Effector CD4-positive, alpha-beta T cell (primary cell): Measurements from ENCODE around the gene BICDL2.

Source experiments
- DNase-seq: peaks from one replicate; pipeline ENCODE4 v3.0.0-alpha.2; 2020

Gene BICDL2

GRCh38 chr16:3023669-3024478 lies 12.9 kb downstream of the BICDL2 start, which contains the start of the genes HCFC1R1 and THOC6:
Gene HCFC1R1, minus strand, starts transcription at chr16:3023942. Its CDS starts 1 bp downstream, at chr16:3023941.
Gene THOC6, plus strand, starts transcription at chr16:3024035. Its CDS starts 292 bp downstream, at chr16:3024327.
- DNase-seq, result peak; percentile 94

GRCh38 chr16:3023415-3023668 lies 13.4 kb downstream of the BICDL2 start:
- no peak for DNase-seq

DNA sequence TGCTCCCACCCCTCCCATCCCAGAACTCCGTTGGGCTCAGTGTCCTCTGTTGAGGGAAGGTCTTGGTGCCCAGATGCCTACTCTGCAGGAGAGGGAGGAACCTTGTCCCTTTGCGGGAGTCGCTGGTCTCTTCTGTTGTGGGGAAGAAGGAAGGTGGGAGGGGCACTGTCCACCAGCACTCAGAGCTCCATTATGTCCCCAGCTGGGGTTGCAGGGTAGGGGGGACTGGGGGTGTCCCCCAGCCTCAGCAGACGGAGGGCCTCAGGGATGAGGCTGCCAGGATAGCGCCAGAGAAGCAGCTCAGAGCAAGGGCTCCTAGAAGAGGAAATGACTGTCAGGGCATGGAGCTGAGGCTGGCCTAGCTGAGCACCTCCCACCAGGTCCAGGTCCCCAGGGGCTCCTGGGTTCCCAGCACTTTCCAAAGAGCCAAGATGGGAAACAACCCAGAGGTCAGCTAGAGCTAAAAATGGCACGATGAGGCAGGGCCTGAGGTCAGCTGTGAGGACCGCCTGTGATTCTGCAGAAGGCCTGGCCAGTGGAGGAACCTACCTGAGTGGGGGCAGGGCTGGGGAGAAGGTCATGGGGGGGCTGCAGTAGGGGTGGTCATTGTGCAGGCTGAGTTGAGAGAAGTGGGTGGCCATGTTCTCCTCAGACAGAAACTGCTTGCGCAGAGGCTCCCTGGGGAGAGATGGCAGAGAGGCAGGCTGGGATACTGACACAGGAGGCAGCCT lies 13.9 kb downstream of the BICDL2 start:
- DNase-seq, result no peak

DNA sequence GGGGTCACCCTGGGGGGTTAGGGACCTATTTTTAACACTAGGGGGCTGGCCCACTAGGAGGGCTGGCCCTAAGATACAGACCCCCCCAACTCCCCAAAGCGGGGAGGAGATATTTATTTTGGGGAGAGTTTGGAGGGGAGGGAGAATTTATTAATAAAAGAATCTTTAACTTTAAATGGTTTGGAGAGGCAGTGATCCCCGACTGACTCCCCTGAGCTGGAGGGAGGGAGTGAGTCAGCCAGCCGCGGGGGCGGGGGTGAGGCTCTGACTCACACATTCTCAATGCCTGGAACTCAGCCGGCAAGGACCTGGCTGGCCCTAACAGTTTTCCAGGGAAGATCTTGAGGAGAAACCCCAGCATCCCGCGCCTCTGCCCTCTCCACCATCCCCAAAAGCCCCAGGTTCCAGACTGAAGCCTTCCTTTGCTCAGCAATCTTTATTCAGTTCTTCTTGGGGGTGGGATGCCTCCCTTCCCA lies 14.5 kb downstream of the BICDL2 start:
- DNase-seq, result peak; percentile 77

DNA sequence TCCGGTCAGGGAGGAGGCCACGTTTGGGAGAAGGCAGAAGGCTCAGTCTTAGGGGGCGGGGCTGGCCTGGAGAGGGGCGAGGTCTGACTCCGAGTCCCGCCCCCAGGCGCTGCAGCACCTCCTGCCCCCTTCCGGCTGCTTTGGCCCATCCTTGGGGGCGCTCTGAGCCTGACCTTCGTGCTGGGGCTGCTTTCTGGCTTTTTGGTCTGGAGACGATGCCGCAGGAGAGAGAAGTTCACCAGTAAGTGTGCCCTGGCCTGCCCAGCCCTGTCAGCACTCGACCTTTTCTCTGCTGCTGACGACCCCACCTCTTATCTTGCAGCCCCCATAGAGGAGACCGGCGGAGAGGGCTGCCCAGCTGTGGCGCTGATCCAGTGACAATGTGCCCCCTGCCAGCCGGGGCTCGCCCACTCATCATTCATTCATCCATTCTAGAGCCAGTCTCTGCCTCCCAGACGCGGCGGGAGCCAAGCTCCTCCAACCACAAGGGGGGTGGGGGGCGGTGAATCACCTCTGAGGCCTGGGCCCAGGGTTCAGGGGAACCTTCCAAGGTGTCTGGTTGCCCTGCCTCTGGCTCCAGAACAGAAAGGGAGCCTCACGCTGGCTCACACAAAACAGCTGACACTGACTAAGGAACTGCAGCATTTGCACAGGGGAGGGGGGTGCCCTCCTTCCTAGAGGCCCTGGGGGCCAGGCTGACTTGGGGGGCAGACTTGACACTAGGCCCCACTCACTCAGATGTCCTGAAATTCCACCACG lies 15.1 kb downstream of the BICDL2 start:
- DNase-seq, result peak; percentile 85

GRCh38 chr16:3020604-3021448 lies 15.9 kb downstream of the BICDL2 start:
- peak; percentile 73 for DNase-seq

- peak; percentile 41 for DNase-seq
Measured at GRCh38 chr16:3020247-3020603, 16.5 kb downstream of the BICDL2 start, which contains the start of gene TNFRSF12A. Gene TNFRSF12A, plus strand, starts transcription at chr16:3020368. Its CDS starts 30 bp downstream, at chr16:3020398.

DNA sequence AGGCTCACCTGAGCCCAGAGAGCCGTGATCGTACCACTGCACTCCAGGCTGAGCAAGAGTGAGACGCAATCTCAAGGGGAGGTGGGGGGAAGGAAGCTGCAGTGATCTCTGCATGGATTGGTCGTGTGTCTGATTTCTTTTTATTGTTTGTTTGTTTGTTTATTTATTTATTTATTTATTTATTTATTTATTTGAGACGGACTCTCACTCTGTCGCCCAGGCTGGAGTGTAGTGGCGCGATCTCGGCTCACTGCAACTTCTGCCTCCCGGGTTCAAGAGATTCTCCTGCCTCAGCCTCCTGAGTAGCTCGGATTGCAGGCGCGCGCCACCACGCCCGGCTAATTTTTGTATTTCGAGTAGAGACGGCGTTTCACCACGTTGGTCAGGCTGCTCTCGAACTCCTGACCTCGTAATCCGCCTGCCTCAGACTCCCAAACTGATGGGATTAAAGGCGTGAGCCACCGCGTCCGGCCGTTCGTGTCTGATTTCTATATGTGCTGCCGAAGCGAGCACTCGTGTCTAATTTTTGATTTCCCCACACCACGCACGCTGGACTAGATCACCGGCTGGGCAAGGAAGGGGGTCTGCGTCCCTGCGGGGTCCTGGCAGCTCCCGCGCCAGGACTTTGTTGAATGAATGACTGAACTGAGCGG lies 17.0 kb downstream of the BICDL2 start:
- DNase-seq, result no peak

- no peak for DNase-seq
Measured at GRCh38 chr16:3017794-3018506, 18.8 kb downstream of the BICDL2 start, which contains the start of gene CLDN6. Gene CLDN6, minus strand, starts transcription at chr16:3018183. Its CDS starts 2,162 bp downstream, at chr16:3016021.

GRCh38 chr16:3017344-3017743 lies 19.4 kb downstream of the BICDL2 start:
- DNase-seq, result no peak

GRCh38 chr16:3015865-3016521 lies 20.8 kb downstream of the BICDL2 start:
- no peak for DNase-seq

DNA sequence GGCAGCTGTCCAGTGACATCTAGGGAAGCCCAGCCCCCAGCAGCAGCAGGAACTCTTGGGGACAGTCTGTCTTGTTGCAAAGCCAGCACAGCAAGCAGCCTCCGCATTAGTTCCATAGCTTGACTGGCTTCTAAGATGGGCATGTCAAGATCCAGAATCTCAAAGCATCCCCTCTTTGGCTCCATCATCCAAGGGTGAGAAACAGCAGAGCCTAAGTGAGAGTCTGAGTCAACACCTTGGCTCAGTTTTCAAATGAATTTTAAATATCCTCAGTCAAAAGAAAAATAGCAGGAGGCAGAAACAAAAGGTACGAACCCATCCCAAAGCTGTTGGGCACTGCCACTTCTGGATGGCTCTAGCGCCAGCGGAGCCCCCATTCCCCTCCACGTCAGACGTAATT lies 21.8 kb downstream of the BICDL2 start:
- no peak for DNase-seq

DNA sequence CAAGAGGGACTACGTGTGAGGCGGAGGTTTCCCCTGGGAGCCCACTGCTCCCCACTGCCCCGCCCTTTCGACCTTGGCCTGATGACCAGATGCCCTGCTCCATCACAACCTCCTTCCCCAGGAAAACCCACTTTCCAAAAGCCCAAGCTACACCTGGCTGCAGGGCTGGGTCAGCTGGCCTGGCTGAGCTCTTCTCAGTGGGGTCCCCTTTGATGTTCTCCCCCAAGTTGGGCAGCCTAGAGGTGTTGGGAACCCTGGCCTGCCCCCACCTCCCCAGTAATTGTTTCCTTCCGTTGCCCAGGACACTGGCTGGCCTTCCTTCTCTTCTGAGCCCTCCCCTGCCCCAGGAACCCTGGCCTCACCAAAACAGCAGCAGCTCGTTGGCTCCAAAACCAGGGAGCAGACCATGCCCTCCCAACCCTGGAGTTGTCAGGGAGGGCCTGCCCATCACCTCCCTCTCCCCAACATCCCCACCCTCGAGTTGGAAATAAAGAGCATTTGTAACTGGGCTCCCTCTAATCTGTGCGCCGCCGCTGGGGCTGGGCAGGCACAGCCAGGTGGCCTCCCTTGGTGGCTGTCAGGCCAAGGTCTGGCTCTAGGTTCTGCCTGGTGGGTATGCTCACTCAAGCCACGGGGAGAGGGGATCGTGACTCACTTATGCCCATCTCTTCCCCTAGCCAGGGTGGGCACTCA lies 22.6 kb downstream of the BICDL2 start:
- no peak for DNase-seq

GRCh38 chr16:3013491-3013951 lies 23.2 kb downstream of the BICDL2 start:
- DNase-seq, result no peak

GRCh38 chr16:3012828-3013420 lies 23.8 kb downstream of the BICDL2 start, which contains the start of gene CLDN9:
Gene CLDN9, plus strand, starts transcription at chr16:3012923. Its CDS starts 440 bp downstream, at chr16:3013363.
- DNase-seq, result no peak

- no peak for DNase-seq
Measured at GRCh38 chr16:3012246-3012645, 24.5 kb downstream of the BICDL2 start.

- no peak for DNase-seq
Measured at GRCh38 chr16:3010510-3010909, 26.2 kb downstream of the BICDL2 start.

- no peak for DNase-seq
Measured at GRCh38 chr16:3009568-3010390, 27.0 kb downstream of the BICDL2 start.
